HL-60 (cell line): ENCODE measurements around the gene QSOX1.

Experiments
- DNase-seq, 2 experiments: peaks; one replicate each; pipeline ENCODE4 v3.0.0-alpha.2; 2010 to 2020; ENCODE audit warnings: low read depth in 1 of 2, low spot score in 1 of 2
- H3K27ac ChIP-seq: fragments of 250-450 bp; sonication (Bioruptor Pico); replicated peaks from 2 replicates; pipeline ENCODE4 v1.5.1; 2020; ENCODE audit warnings: mild to moderate bottlenecking, moderate library complexity
- H3K27me3 ChIP-seq: fragments of 250-450 bp; sonication (Bioruptor Pico); 2 replicates; pipeline ENCODE4 v1.5.1; 2021; ENCODE audit warnings: mild to moderate bottlenecking, moderate library complexity; ENCODE audit not compliant: insufficient read depth, poor library complexity, severe bottlenecking
- H3K4me3 ChIP-seq: replicated peaks from 2 replicates; pipeline ENCODE4 v1.5.1; 2011; ENCODE audit warnings: mild to moderate bottlenecking, control low read depth, low read length; ENCODE audit not compliant: insufficient read depth
- GABPA ChIP-seq: IDR thresholded peaks from 2 replicates; pipeline ENCODE4 v1.6.1; 2012; ENCODE audit warnings: low read depth
- POLR2AphosphoS5 ChIP-seq: IDR thresholded peaks from 2 replicates; pipeline ENCODE4 v1.6.1; 2012; ENCODE audit warnings: low read depth
- SPI1 ChIP-seq: IDR thresholded peaks from 2 replicates; pipeline ENCODE4 v1.6.1; 2012; ENCODE audit warnings: low read depth, mild to moderate bottlenecking, borderline replicate concordance
- TF ChIP-seq, protein P1 (sequence below): IDR thresholded peaks from 2 replicates; pipeline ENCODE4 v1.6.1; 2012; ENCODE audit warnings: low read depth; ENCODE audit not compliant: insufficient replicate concordance
- TF ChIP-seq, protein P2 (sequence below): IDR thresholded peaks from one replicate; pipeline ENCODE4 v1.5.1; 2011; ENCODE audit warnings: low read length, control low read depth, inconsistent platforms; ENCODE audit not compliant: insufficient read depth

QSOX1 gene

DNA sequence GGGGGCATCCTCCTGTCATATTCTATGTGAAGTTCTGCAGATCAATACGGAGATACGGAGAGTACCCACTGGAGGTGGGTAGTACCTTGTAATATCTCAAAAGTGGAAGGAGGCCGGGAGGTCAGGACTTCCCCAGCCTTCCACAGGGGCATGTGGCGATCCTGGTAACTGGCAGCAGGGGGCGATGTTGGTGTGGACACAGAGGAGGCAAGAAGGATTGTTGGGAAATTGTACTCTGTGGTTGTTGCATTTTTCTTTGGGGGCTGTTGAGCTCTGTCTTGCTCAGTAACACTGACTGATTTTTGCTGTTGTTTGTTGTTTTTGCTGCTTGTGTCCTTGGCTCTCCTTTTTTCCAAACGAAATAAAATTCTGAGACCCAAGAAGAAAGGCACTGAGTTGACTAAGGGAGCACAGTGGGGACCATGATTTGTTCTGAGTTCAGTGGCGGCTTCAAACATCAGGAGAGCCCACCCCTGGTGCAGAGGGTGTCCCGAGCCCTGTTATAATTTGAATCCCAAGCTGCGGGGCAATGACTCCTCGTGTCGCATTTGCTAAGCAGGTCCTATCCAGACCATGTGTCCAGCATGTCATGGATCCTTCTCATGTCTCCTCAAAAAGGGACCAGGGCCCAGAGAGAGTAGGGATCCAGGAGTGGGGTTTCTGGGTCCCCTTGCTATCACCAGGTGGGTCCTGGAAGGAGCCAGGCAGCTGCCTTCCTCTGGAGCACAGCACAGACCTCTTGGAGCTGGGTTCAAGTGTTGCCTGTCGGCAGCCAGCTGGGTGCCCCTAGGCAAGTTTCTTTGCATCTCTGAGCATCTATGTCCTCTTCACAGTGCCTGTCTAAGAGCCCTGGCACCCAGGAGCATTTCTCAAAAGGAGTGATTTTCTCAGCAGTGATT is 98.2 kb downstream of the QSOX1 start:
- Histone ChIP-seq H3K4me3 (no peak overlapping the region), H3K27ac (no peak overlapping the region), H3K27me3 (no peaks in the 10 kb centered on the region)
- TF ChIP-seq, protein P1, sequence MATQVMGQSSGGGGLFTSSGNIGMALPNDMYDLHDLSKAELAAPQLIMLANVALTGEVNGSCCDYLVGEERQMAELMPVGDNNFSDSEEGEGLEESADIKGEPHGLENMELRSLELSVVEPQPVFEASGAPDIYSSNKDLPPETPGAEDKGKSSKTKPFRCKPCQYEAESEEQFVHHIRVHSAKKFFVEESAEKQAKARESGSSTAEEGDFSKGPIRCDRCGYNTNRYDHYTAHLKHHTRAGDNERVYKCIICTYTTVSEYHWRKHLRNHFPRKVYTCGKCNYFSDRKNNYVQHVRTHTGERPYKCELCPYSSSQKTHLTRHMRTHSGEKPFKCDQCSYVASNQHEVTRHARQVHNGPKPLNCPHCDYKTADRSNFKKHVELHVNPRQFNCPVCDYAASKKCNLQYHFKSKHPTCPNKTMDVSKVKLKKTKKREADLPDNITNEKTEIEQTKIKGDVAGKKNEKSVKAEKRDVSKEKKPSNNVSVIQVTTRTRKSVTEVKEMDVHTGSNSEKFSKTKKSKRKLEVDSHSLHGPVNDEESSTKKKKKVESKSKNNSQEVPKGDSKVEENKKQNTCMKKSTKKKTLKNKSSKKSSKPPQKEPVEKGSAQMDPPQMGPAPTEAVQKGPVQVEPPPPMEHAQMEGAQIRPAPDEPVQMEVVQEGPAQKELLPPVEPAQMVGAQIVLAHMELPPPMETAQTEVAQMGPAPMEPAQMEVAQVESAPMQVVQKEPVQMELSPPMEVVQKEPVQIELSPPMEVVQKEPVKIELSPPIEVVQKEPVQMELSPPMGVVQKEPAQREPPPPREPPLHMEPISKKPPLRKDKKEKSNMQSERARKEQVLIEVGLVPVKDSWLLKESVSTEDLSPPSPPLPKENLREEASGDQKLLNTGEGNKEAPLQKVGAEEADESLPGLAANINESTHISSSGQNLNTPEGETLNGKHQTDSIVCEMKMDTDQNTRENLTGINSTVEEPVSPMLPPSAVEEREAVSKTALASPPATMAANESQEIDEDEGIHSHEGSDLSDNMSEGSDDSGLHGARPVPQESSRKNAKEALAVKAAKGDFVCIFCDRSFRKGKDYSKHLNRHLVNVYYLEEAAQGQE: no peak
- TF ChIP-seq SPI1: peak; percentile 55; the same call in 1 of the 2 replicates
- no peak for TF ChIP-seq GABPA
- TF ChIP-seq, protein P2, sequence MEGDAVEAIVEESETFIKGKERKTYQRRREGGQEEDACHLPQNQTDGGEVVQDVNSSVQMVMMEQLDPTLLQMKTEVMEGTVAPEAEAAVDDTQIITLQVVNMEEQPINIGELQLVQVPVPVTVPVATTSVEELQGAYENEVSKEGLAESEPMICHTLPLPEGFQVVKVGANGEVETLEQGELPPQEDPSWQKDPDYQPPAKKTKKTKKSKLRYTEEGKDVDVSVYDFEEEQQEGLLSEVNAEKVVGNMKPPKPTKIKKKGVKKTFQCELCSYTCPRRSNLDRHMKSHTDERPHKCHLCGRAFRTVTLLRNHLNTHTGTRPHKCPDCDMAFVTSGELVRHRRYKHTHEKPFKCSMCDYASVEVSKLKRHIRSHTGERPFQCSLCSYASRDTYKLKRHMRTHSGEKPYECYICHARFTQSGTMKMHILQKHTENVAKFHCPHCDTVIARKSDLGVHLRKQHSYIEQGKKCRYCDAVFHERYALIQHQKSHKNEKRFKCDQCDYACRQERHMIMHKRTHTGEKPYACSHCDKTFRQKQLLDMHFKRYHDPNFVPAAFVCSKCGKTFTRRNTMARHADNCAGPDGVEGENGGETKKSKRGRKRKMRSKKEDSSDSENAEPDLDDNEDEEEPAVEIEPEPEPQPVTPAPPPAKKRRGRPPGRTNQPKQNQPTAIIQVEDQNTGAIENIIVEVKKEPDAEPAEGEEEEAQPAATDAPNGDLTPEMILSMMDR: peak; percentile 93
- TF ChIP-seq POLR2AphosphoS5: no peak
- peak; percentile 61 to 91 for DNase-seq
